ENCODE data around the gene TFB1M.
"Not testable (repeated sequence)": the region's sequence is repeated elsewhere in the genome, so short reads cannot be mapped to it uniquely, and the experiment has no call there.

The TFB1M gene

GRCh38 chr6:155330133-155330734, 15.9 kb upstream of the TFB1M start:
- DNase-seq (ENCODE audit: low read depth, low spot score): no peak

GRCh38 chr6:155329460-155330132, 15.3 kb upstream of the TFB1M start:
- no peak for DNase-seq (ENCODE audit: low read depth, low spot score)

GRCh38 chr6:155328539-155329459, 14.5 kb upstream of the TFB1M start:
- DNase-seq (ENCODE audit: low read depth, low spot score): no peak

- DNase-seq (ENCODE audit: low read depth, low spot score): no peak
Measured at GRCh38 chr6:155328074-155328538, 13.8 kb upstream of the TFB1M start.

GRCh38 chr6:155327326-155328073, 13.2 kb upstream of the TFB1M start:
- peak; percentile 47 for DNase-seq (ENCODE audit: low read depth, low spot score)

GRCh38 chr6:155325700-155326516, 11.6 kb upstream of the TFB1M start:
- DNase-seq (ENCODE audit: low read depth, low spot score): no peak

GRCh38 chr6:155324993-155325392, 10.7 kb upstream of the TFB1M start:
- no peak for DNase-seq (ENCODE audit: low read depth, low spot score)

GRCh38 chr6:155324172-155324571, 9.9 kb upstream of the TFB1M start:
- no peak for DNase-seq (ENCODE audit: low read depth, low spot score)

DNA sequence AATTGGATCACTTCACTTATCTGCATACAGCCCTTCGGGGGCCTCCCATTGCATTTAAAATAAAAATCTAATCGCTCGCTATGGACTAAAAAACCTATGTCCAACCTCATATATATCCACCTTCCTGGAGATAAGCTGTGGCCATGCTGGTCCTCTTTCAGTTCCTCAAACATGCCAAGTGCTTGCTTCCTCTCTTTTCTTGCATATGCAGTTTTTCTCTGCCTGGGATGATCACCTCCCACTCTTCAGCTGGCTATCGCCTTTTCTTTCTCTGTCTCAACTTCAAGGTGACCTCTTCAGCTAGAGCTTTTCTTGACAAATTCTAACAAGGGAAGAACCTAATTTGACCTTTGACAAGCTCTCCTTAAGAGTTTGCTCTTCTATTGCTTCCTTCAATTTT, 5.6 kb upstream of the TFB1M start:
- DNase-seq (ENCODE audit: low read depth, low spot score): no peak

DNA sequence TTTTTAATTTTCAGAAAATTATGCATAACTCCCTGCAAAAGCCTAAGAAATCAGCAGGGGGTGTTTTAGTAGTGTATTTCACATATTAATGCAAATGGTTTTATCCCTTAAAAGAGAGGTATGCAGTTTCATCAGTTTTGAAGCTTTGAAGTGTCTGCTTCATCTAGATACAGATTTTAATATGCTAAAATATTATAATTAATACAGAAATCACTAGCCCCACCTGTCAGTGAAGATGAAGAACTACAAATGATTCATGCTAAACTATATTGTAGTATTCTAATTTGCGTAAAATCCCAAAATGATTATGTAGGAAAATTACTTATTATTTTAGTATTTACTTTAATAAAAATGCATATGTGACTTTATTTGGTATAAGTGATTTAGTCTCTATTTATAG, 2.9 kb upstream of the TFB1M start:
- no peak for DNase-seq (ENCODE audit: low read depth, low spot score)

GRCh38 chr6:155316419-155316818, 2.1 kb upstream of the TFB1M start:
- DNase-seq (ENCODE audit: low read depth, low spot score): no peak

- DNase-seq (ENCODE audit: low read depth, low spot score): no peak
Measured at GRCh38 chr6:155315516-155315871, 1.2 kb upstream of the TFB1M start.

DNA sequence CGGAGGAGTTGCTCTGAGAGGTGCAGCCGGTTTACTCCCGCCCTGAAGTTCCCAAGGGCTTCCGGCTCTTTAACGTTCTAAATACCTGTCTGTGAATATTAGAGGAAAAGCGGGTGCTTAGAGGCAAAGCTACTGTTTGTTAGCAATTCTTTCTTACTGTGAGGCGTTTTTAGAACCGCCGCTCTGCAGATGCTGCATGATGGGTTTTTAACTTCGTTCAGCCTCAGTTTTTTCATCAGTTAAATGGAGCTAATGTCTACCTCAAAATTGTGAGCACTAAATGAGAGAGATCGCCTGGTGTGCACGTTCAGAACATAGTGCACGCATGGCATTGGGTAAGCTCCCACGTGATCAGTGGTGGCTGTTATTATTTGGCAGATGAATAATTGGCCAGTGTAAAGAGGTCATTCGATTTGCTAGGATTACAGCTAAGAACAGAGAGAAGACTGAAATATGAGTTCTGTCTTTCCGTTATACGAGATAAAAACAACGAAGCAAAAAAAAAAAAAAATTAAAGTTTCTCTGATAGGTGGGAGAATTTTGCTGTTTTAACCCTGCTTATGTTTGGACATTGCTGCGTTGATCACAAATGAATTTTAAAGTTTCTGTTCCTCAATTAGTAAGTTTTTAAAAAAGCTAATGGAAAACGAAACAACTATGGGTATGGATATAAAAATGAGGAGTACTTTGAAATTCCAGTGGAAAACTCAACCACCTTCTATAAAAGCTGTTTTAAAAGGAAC, 660 bp upstream of the TFB1M start:
- no peak for DNase-seq (ENCODE audit: low read depth, low spot score)

DNA sequence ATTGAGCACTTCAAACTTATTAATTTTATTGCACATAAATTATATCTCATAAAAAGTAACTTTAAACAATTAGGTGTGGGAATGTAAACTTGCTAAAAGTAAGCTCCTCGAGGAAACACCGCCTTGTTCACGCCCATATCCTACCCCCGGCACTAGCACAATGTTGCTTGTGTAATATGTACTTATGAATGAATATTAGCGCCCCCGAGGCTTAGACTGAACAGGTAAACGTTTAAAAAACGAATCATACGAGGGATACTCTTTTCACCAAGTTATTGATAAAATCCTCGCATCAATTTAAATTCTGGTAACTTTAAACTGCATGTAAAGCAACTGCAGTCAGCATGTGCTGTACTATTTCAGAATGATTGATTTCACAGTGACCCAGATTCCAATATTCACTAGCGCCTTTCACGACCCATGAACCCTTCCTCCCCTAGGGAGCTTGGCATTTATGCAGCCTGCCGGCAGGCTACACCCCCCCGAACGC, 637 bp downstream of the TFB1M start:
- no peak for DNase-seq (ENCODE audit: low read depth, low spot score)

DNA sequence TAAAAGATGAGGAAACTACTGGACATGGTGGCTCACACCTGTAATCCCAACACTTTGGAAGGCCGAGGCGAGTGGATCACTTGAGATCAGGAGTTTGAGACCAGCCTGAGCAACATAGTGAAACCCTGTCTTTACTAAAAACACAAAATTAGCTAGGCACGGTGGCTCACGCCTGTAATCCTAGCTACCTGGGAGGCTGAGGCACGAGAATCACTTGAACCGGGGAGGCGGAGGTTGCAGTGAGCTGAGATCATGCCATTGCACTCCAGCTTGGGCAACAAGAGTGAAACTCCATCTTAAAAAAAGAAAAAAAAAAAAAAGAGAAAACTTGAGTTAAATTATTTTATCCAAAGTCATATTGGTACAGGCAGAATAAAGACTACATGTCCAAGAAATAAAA, 1.3 kb downstream of the TFB1M start:
- DNase-seq (ENCODE audit: low read depth, low spot score): not testable (repeated sequence)

DNA sequence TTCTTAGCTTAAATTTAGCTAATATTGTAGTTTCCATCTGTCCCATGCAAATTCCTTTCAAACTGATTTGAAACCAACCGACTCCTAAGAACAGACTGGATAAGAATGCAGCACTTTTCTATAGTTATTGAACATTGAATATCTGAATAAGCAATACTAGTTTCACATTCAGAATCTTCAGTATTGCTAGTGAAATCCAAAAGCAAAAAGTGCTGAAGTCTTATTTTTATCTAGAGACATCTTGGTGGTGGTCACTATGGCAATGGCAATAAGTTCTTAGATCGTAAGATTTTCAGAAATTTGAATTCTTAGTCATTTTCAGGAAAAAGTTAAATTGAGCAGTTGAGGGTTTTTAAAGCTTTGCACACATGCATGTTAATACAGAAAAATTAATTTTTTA, 2.7 kb downstream of the TFB1M start:
- DNase-seq (ENCODE audit: low read depth, low spot score): no peak

DNA sequence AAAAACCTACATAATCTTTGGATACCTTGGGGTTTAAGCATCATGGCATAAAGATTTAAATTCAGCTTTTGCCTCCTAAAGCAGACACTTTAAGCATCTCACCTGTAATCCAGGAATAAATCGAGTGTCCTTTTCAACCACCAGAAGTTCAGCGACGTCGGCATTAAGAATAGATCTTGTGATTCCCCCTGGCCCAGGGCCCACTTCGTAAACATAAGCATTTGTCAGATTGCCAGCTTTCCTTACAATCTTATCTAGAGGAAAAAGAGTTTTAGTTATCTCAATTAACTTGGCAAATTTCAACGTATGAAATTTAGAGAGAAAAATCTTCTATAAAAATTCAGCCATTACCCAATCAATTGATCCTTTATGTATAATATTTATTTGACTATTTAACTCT, 3.2 kb downstream of the TFB1M start:
- no peak for DNase-seq (ENCODE audit: low read depth, low spot score)

DNA sequence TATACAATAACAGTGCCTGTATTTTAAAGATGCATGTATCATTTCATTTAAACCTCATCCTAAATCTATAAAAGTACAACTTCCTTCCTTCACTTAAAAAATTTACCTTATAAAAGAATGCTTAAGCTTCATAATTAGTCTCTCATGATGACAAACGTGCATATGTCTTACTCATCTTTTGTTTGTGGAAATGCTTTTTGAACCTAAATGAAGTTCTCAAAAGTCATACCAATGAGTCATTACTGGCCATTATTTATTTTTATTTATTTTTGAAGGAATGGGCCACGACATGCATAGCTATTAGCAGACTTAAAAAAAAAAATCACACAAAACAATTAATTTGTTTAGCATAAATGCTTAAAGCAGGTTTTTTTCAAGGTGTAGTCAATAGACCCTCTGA, 3.7 kb downstream of the TFB1M start:
- no peak for DNase-seq (ENCODE audit: low read depth, low spot score)

DNA sequence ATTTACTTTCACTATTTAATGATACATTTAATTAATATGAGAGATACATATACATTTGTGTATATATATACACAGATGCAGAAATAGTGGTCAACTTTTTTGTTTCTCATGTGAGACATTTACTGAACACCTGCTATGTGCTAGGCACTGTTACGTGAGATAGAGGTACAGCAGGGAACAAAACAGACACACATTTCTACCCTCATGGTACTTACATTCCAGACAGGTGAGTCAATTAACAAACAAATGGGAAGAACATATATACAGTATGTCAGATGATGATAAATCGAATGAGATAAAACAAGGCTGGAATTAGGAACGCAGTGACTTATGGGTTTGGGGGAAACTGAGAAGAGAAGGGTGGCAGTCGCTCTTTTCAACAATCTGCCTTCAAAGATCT, 5.1 kb downstream of the TFB1M start:
- DNase-seq (ENCODE audit: low read depth, low spot score): no peak

GRCh38 chr6:155306958-155307357, 7.3 kb downstream of the TFB1M start:
- DNase-seq (ENCODE audit: low read depth, low spot score): no peak

Measured in activated naive CD8-positive, alpha-beta T cell treated with anti-CD3 and anti-CD28 coated beads, Interleukin-2, amount 50 U/mL, for 16 hours (primary cell).